Measurements from ENCODE around the gene MBL2.

The MBL2 gene

DNA sequence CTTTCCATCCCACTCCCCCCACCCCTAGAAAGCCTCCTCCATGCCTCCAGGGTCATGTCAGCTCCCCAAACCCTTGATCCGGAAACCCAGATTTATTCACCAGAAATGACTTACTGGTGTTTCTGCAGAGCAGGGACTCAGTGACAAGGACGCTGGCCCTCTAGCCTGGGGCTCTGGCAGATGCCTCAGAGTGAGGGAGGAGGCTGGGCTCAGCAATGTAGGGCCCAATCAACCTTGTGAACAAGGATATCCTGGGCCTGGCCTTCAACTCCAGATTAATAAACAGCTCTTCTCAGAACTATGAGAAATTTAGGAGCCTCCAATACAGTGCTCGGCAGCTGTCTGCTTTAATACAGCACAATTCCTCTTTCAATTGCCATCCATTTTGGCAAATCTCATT, at the start of gene MBL2:
Gene MBL2, minus strand, starts transcription at position 162 of the 400 bp plus-strand sequence. CDS start 1,149 bp downstream, outside the sequence.
- DNase-seq = no peak

DNA sequence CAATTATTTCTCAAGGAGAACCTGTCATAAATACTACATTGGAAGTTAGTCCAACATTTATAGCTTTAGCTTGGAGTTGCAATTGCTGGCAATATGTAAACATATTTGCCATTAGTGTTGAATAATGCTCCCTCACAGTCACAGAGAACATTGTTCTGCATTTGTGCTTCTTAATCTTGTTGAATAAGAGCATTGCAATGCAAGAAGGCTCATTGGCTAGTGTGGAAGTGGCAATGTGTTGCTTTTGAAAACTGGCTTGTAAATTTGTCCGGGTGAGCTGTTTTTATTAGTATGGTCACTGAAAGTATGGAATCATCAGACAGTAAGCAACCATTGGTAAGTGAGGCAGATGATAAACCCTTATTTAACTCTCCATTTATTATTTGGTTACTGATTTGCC, 47.7 kb upstream of the MBL2 start:
- no peak for DNase-seq

DNA sequence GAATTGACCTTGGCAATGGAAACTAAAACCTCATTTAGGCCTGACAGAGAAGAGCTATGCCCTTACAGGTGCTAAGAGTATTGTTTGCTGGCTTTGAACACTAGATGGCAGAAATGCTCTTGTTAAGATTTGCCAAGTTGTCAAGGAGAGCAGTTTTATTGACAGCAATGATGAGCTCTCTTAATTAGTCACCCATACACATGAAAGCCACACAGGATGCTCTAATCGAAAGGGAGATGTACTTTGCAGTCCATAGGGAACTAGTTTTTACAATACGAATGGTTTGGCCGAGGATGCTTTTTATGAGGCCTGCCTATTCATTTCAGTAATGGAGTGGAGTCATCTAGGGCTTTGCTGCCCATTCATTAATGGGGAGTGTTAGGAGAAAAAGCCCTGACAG, 45.4 kb upstream of the MBL2 start:
- peak in 1 of 56 donors; percentile 3 for DNase-seq

DNA sequence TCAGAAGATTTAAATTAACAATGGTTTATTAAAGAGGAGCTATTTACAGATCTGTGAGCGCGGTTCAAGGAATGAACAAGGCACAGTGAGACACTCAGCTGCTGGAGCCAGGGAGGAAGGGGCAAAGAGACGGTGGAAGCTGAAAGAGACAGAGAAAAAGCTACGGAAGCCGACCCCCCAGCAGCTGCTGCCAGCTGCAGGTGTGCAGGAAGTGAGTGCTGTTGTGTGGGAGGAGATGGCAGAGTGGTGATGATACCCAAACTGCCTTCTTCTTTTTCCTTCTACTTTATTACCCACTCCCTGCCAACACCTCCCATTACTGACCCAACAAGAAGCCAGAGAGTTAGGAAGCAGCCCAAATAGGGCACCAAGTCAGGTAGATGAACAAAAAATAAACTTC, 41.9 kb upstream of the MBL2 start:
- no peak for DNase-seq

DNA sequence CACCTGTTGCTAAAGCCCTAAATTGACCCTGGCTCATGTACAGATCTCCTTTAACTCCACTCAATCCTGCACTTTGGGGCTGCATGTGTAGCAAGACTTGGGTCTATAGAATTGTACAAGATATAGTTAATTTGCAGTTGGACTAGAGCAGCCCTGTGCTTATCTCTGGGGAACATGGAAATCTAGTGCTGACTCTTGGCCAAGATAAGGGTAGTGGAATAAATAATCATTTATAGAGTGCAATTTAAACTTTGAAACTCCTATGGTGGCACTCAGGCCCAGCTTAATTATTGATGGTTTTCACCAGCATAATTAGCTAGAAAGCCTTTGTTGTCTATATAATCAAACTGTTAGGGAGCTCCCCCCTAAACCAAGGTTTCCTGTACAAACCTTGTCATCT, 39.2 kb upstream of the MBL2 start:
- no peak for DNase-seq

DNA sequence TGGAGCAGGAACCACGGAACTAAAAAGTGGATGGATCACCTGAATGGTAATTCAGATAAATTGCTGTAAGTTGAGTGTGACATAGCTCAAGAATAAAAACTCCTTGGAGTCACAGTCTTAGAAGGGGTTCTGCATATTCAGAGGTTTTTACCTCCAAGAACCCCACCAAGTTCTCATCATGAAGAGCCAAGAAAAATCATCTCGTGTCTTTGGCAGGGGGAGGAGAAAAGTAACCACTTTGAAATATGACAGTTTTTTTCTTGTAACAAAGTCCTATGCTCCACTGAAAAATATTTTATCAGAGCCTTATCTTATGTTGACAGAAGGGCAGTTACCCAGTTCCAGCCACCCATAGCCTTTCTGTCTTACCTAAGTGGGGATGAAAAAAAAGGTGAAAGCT, 38.2 kb upstream of the MBL2 start:
- no peak for DNase-seq

DNA sequence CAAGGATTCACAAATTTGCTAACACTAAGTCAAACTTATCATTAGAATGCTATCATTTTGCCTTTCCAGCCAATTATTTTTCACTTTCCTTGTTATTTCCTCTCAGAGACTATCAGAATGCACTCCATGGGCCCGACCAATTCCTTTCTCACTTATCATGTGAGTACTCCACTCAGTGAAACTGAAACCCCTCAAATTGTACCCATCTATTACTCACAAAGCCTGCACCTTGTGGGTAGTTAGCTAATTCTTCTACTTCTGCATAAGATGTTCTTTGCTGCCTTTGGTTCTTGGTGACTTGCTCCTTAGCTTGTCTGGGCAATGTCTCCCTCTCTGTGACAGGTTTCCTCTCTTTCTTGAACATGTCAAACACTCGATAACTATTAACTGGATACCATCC, 35.2 kb upstream of the MBL2 start:
- no peak for DNase-seq

DNA sequence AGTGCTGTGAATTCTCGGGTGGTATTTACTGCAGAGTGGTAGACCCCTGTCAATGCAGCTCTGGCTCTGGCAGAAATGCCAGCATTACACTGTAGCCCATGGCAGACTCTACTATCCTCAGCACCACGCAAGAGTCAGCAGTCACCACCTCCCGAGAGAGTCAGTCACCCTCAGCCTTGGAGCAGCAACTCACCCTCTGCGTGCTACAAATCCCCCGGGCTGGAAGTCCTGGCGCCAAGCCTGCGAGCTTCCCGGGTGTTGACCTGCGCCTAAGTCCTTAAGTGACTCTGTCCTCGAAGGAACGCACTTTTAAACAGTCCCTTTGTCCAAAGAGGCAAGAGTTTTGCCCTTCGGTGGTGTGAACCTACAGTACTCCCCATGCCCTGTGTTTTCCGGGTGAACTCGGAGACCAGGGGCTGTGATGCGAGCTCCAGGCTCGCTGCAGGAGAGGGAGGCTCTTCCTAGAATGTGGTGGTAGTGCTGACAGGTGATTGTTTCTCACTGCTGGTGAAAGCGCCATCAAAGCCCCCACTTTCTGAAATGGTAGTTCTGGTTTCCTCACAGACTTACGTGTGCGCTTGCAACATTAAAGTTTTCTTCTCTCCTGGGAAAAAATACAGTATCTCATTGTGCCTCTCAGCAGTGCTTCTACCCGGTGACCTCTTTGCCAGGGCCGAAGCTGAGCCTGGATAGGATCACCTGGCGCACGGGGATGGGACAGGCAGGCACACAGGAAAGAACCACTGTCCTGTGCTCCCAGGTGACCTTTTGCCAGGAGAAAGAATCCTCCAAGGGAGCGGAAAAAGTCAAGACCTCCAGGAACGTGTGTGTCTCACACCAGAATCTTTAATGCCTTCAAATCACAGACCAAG, 33.1 kb upstream of the MBL2 start:
- DNase-seq = no peak

DNA sequence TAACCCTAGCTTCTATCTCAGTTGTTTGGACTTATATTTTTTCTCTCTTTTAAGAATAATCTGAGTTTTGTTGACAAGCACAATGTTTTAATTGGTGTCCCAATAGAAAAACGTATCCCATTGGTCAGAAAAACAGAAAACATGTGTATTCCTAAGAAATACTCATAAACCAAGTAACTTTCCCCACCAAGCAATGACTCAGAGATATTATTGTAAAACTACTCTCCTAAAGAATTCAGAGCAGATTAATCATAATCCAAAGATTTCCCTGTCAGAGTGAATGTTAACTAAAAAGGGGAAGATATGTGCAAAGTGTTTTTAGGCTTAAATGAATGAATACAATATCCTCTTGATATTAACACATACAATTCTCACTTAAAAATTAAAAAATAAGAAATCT, 29.4 kb upstream of the MBL2 start:
- DNase-seq = no peak

DNA sequence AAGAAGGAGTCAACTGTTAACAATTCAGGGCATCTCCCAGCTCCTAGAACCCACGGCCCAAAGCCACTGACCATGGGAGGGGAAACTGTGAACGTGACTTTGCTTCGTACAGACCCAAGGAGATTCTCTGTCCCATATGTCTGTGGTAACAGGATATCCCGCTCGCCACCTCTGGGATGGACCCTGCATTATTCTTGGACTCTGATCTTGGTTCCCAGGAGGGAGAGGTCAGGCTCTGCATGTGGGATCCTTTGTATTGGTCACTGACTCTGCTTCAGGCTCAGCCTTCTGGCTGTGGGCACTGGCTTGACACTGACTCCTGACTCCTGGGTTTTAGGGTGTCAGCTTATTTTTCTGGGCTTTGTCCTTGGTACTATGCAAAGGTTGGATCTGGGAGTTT, 13.5 kb upstream of the MBL2 start:
- DNase-seq = no peak

DNA sequence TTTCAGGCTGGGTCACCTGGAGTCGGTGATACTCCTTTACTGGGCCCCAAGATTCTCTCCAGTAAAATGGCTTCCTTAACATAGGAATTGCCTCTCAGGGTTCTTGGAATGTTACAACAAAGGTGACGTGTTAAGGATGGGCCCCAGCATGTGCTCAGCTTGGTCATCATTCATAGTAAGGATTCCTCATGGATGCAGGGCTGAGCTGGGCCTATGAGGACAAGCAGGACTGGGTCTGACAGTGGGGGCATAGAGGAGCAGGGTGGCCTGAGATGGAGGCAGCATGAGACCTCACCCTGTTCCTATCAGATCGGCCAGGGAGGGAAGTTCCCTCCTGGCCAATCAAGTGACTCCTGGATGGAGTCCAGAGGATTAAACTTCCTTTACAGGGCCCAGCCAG, 12.8 kb upstream of the MBL2 start:
- DNase-seq = no peak

DNA sequence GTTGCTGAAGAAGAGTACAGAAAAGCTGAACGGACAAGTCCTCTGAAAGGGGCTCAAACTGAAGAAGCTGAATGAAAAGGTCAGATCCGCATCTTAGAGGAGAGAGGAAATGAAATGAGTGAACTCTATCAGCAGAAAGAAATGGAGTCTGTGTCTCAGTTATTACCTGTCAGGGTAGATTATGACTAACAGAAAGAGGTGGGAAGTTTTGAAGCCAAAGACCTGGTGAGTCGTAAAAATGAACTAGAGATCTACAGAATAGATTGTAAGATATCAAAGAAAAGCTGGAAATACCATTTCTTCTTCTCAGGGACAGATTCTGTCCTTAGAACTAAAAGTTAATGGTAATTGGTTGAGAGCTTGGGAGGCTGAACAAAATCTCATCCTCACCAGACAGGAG, 11.1 kb upstream of the MBL2 start:
- DNase-seq = no peak

DNA sequence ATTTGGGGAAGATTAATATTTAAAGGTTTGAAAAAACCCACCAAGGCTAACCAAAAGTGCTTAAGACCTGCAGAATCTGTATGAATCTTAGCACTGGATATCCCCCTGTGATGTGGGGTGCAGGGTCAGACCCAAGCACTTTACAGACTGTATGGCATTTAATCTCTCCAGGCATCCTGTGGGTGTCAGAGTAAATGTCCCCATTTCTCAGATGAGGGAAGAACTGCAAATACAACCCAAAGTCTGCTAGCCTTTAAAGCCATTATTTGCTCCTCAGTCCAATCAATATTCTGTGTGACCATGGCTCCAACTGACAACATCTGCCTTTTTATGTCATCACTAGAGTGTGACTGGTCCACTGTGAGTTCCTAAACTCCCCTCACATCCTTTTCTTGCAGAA, 10.0 kb upstream of the MBL2 start:
- DNase-seq = no peak

DNA sequence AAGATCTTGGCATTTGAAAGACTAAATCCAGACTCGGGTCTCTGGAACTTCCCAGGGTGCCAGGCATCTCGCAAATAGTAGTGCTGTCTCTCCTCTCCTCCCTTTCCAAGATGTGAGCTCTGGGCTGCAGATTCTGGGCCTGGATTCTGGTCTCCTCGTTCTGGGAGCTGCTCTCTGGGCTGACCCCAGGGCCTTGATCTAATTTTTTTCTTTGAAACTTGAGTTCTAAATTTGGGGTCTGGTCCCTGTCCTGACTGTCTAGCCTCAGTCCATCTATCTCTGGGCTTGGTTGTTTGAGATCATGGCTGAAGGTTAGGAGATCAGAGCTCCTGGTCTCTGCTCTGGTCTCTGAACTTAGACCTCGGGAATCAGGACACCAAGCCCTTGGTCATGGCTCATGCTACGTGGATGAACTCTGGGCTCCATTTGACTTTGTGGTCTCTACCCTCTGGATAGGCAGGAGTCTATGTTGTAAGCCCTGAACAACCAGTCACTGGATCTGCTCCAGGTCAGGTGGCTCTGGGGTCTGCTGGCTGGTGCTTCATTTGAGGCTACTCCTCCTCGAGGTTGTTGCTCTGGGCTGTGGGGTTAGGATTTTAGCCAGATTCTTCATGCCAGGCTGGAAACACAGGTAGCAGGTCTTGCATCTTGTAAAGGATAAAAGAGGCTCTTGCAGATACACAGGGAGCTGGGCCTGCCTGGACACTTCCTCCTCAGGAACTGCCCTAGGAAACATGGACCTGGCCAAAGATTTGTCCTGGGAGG, 8.0 kb upstream of the MBL2 start:
- DNase-seq = no peak

DNA sequence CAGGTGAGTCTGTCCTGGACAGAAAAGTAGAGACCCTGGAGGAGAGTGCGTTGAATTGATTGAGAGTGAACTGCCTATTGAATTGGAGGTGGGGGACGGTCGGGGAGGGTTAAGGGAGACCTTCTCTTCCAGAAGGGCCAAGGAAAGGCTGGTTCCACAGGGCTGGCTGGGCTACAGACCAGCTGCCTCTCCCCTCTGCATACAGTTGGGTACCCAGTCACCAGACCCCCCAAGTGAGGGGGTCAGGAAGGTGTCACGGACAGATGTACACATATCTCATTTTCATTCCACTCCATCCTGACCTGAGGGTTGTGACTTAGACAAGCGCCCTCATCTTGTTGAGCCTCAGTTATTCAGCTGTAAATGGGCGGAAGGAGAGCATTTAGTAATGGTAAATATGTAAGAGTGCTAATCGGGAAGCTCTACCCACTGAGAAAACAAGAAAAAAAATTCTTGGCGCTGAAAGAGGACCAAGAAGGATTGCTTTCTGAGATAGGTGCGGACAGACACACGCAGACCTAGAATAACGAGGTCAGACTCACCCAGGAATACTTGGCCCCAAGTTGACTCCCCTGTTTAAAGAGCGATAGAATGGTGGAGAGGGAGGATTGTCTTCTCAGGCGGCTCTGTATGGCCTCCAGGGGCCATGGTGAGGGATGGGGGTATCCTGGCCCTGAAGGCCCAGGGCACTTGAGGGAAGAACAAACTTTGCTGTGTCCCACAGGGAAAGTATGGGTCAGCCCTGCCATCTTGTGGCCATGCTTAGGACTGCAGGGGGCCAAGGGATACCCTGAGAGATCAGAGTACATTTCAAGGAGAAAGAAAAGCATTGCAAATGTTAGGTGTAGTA, 7.2 kb upstream of the MBL2 start:
- DNase-seq = peak in 37 of 56 donors; percentile 8 to 75 (median 30)

DNA sequence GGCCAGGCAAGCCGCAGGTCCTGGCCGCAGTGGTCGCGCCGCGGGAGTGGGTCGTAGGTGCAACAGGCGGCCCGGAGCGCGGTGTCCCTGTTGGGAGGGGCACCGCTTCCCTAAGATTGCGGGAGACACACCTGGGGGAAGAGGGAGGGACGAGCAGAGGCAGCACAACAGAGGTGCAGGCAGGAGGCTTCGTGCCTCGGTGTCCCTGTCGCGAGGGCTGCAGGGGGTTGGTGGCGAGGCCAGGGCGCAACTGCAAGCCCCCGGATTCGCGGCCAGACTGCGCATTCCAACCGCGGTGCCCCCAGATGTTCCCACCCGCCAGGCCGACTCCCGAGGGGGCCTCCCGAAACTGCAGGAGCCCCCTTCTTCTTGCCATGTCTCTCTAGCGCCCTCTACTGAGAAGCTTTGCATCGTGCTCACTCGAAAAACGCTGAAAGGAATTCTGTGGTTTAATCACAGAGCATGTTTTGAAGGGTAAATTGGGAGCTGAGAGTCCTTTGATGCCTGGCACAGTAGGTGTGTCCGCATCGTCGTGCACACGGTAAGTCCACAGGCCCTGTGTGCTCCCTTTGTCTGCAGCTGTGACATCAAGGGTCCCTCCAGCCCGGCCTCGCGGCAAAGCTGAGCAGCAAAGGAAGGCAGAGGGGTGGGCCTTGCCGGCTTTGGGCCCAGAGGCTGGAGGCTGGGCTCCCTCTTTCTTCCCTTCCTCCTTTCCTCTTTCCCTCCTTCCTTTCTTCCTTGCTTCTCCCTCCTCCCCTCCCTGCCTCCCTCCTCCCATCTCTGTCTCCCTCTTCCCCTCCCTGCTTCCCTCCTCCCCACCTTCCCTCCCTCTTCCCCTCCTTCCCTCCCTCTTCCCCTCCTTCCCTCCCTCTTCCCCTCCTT, 6.2 kb upstream of the MBL2 start:
- peak in 3 of 56 donors; percentile 4 to 25 (median 6) for DNase-seq

DNA sequence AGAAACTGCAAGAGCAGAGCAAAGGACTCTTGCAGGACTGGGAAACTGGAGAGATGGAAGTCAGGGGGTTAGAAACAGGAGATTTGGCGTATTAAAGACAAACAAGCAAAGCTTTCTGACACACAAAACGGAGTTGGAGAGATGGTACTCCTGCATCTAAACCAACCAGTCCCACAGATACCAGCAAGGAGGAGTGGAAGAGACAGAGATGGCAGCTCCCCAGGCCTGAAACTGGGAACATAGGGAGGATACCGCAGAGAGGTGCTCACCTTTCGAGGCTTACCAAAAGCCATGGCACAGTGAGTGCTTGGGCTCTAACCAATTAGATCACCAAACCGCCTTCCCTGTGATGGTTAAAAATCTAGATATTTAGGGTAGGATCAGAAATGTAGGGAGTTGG, 4.8 kb upstream of the MBL2 start:
- DNase-seq = no peak

DNA sequence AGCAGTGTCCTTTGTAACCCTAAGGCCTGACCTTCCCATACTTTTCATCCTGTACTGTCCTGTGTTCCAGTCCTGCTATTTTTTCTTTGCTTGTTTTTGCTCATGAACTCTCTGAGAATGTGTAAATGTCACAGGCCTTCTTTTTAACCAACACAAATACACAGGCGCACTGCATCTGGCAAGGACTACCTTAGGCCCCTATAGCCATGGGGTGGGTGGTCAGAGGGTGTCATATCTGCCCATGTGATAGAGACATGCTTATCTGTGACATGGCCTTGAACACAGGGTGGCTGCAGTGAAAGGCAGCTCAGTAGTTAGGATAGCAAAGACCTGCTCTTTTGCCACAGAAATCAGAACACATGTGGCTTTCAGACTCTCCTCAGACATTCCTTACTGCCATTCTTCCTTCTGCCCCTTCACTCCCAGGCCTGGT, 3.9 kb upstream of the MBL2 start:
- DNase-seq = no peak

DNA sequence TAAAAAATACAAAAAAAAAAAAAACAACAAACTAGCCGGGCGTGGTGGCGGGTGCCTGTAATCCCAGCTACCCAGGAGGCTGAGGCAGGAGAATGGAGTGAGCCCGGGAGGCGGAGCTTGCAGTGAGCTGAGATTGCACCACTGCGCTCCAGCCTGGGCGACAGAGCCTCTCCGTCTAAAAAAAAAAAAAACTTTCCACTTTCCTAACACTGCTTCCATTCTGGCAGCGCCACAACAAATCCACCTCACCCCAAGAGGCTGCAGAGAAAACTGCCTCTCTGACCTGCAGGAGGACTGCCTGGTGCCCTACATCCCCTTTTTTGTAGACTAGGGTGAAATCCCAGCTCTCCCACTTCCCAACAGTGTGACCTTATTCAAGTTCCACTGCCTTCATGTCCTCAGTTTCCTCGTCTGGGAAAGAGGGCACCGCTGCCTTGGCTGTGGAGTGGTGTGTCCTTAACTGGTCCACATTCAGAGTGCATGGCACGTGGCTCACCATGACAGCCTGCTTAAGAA, 2.6 kb upstream of the MBL2 start:
- DNase-seq = no peak

DNA sequence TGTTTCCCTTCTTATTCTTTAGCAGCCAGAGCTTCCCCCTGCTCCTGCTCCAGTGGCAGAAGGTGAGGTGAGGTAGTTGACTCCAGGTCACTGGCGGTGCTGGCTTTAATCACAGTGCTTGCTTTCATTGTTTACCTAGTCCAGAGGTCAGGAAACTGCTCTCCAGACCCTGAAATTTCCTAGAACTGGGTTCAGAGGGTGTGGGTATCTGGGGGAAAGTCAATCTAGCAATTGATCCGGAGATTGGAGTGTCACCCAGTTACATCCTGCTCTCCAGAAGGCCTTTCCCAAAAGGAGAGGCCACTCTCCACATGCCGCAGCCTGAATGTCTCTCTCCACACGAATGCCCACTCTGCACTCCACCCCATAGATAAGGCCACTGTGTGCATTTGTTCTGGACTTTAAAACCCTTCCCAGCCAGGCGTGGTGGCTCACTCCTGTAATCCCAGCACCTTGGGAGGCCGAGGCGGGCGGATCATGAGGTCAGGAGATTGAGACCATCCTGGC, 2.1 kb upstream of the MBL2 start:
- no peak for DNase-seq

Measured in amygdala (tissue), 56 donors.